Activated naive CD4-positive, alpha-beta T cell treated with anti-CD3 and anti-CD28 coated beads, Interleukin-2, amount 50 U/mL, for 72 hours (primary cell): ENCODE results near the gene MEIS1. TPM values are rescaled to one million over a fixed set of nuclear protein-coding genes. Genes with fewer than 3 reads are reported as not detected.

Experiments
- ATAC-seq, 2 donors: fragments of 150-1000 bp; cut with Tn5 transposase; 2 replicates each; pipeline ENCODE4 v1.10.0; 2021; ENCODE audit warnings: mild to moderate bottlenecking in 2 of 2, moderate library complexity in 2 of 2
- DNase-seq, 2 donors: peaks; one replicate each; pipeline ENCODE4 v3.0.0; 2021 to 2022; ENCODE audit warnings: low spot score in 2 of 2
- H3K27ac Mint-ChIP-seq, 2 donors: one replicate each; pipeline ENCODE4 v1.8.0; 2022; ENCODE audit warnings: mild to moderate bottlenecking in 2 of 2, mixed read lengths in 2 of 2
- H3K36me3 Mint-ChIP-seq, 2 donors: one replicate each; pipeline ENCODE4 v1.8.0; 2022; ENCODE audit warnings: mixed read lengths in 2 of 2
- H3K9me3 Mint-ChIP-seq, 2 donors: one replicate each; pipeline ENCODE4 v1.8.0; 2022; ENCODE audit warnings: mixed read lengths in 2 of 2
- total RNA-seq, 2 donors: library from RNA; stranded (reverse); gene quantifications; one replicate each; pipeline ENCODE4 v1.2.3, GENCODE V29; 2022

MEIS1 gene
- total RNA-seq, 2 donors from 2014 or later, result not detected

DNA sequence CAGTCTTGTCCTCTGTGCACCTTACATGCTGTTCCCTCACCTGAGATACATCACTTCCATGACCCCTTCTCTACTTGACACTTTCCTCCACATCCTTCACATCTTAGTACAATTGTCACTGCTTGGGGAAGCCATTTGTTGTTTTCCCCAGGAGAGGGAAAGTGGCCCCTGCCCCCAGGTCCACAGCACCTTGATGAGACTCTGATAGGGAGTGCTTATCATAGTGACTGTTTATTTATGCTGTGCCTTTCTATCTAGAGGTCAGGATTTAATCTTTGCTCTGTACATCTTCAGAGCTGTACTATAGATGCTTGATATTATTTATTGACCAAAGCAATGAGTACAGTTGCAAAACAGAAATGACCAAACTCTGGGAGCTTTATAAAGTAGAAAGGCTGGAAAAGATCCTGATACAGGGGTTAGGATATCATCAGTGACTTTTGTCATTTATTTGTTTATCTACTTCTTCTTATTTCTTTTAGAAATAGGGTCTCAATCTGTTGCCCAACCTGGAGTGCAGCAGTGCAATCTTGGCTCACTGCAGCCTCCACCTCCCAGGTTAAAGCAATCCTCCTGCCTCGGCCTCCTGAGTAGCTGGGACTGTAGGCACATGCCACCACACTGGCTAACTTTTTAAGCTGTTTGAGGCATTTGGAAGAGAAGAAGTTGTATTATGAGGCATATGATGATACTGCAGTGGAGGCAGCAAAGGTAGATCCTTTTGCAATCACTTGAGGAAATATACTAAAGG is 94.2 kb downstream of the MEIS1 start:
- H3K27ac Mint-ChIP-seq, result no peak overlapping the region
- peaks cover 5 to 13% of the 10 kb centered on the region in 2 donors for H3K9me3 Mint-ChIP-seq
- DNase-seq (no peak), ATAC-seq (no peak)
- no peaks in the 10 kb centered on the region for H3K36me3 Mint-ChIP-seq

DNA sequence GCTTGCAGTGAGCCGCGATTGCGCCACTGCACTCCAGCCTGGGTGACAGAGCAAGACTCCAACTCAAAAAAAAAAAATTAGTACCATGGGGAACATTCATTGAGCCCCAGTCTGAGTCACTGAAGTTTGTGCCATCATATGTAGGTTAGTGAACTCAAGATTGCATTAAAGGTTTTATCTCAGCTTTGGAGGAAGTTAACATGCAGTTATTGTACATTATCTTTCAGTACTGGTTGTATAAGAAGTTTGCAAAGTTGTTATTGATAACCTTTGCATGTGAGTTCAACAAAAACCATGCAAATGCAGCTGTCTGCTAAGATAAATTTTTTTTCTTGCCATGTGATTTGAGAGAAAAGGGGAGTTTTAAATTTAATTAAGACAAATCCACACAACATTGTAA is 95.7 kb downstream of the MEIS1 start:
- ATAC-seq, result no peak
- Mint-ChIP-seq H3K27ac (no peak overlapping the region), H3K9me3 (peaks cover 5 to 13% of the 10 kb centered on the region in 2 donors), H3K36me3 (no peaks in the 10 kb centered on the region)
- no peak for DNase-seq

DNA sequence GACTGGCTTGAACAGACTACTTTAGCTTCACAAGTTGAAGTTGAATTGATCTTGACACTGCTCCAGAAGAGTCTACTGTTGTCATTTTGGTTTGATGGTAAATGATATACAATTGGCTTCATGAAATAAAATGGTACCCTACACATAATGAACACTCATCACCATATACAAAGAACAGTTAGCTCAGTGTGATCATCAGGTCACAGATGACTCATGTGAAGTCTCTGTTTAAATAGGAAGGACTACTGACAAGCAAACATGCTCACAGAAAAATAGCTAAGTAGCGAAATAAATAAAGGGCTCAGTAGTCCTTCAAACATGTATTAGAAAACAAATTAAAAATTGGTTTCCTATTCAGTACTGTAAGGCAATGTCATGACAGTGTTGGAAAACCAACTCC is 96.2 kb downstream of the MEIS1 start:
- Mint-ChIP-seq H3K27ac (no peak overlapping the region), H3K36me3 (no peaks in the 10 kb centered on the region), H3K9me3 (peaks cover 5 to 13% of the 10 kb centered on the region in 2 donors)
- DNase-seq (no peak), ATAC-seq (no peak)

DNA sequence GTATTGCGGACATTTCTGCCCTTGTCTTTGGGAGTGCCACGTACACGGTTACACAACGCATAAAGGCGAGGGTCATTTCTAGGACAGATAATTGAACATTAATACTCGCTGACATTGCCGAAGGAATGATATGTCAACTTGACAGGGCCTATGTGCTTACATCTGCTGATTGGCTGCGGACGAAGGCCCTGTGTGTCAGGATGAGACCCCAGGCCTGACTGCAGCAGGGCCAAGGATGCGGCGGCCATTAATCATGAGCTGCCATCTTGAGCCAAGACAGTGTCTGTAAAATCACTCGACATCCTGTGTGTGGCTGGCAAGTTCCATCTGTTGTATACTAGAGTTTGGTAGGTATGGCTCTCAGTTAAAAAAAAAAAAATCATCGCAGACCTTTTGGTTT is 96.6 kb downstream of the MEIS1 start:
- Mint-ChIP-seq H3K9me3 (peaks cover 5 to 13% of the 10 kb centered on the region in 2 donors), H3K36me3 (no peaks in the 10 kb centered on the region), H3K27ac (no peak overlapping the region)
- DNase-seq (no peak), ATAC-seq (no peak)

DNA sequence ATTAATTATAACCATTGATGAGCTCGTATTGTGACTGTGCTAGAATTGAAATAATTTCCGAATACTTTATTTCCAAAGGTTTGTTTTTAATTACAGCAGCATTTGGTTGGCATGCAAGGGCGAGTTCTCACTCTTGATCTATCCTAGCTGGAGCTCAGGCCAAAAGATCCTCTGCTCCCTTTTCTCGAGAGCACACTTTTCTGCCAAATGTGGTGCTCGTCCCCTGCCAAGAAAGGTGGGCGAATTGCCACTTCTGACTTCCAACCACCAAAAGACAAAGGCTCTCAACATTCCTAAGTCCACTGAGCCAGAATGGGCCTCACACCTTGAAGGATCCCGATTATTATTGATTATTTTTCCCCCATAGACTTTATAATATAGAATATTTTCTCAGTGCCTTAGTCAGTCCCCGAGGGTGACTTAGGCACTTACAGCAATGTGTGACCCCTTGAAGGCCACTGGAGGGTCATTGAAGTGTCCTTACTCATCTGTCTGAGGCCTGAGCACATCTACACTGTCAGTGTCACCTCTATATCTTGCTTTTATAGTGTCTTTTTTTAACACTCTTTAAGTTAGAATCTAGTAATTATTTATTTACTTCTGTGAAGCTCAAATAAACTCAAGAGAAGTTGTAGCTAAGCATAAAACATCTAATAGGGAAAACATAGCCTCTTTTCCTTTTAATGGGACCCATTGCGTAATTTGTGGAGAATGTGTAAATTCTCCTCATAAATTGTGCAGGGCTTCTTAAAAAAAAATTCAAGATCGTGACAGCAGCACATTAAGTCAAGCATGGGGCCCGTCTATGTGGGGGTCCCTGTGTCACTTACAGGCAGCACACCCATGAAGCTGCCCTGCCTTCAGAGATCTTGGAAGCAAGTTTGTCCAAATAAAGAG is 98.3 kb downstream of the MEIS1 start:
- ATAC-seq (no peak), DNase-seq (no peak)
- no peaks in the 10 kb centered on the region for H3K36me3 Mint-ChIP-seq
- H3K9me3 Mint-ChIP-seq, result peaks cover 5 to 13% of the 10 kb centered on the region in 2 donors
- no peak overlapping the region for H3K27ac Mint-ChIP-seq

DNA sequence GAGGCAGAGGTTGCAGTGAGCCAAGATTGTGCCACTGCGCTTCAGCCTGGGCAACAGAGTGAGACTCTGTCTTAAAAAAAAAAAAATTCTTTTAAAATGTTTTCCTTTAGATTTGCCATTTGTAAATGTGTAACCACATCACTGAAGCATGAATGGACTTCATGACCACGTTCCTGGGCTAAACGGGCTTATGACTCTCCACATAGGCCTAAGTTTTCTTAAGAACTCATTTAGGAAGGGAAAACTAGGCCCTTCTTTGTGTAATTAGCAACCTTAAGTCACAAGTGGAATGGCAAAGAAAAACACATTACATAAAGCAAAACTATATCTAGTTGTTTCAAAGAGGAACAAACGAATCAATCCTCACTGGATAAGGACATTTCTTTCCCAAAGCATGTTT is 99.5 kb downstream of the MEIS1 start:
- peaks cover 5% of the 10 kb centered on the region in 2 donors for H3K9me3 Mint-ChIP-seq
- no peaks in the 10 kb centered on the region for H3K36me3 Mint-ChIP-seq
- H3K27ac Mint-ChIP-seq, result no peak overlapping the region
- DNase-seq (no peak), ATAC-seq (no peak)

DNA sequence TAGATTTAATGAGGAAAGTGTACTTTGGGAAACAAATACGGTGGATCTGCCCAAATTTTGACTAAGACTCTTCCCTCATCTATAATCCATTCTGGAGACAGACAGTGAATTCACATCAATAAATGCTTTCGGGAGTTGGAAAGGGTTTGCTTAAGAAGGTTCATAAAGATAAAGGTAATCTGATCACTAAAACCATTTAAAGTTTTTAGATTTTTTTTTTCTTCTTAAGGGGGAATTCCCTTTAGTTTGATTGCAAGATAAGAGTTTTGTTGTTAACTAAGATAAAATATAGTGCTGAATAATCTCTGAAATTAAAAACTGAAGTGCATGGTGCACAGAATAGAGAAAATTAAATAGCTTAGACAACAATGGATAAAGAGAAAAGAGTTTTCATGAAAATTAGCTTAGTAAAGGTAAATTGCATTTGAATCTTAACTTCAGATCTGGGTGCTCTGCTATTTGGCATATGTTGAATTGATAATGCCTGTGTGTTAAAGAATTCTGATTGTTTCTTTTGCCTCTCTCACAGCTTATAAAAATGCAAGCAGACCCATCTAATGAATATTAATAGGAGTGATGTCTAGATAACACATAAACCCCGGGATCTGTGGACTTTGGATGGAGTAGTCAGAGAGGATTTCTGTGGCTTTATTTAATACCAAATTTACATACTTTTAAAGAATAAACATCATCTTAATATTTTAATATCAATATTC is 100.8 kb downstream of the MEIS1 start:
- no peaks in the 10 kb centered on the region for H3K36me3 Mint-ChIP-seq
- H3K27ac Mint-ChIP-seq, result no peak overlapping the region
- no peaks in the 10 kb centered on the region for H3K9me3 Mint-ChIP-seq
- DNase-seq (no peak), ATAC-seq (no peak)

DNA sequence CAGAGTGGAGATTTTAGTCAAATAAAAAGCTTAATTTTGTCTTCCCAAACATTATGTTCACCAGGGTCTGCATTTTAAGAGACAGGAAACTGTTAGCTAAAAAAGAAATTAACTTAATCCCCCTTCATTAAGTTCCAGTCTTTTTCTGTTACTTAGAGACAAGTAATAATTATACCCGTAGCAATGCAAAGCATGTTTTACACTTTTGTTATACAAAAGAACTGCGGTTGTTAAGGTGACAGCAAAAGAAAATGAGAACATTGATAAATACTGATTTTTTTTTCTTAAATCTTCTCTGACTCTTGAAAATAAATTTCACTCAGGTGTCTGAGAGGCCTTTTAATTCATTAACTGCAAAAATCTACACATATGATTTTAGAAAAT is 101.4 kb downstream of the MEIS1 start:
- DNase-seq (no peak), ATAC-seq (no peak)
- Mint-ChIP-seq H3K9me3 (no peaks in the 10 kb centered on the region), H3K27ac (no peak overlapping the region), H3K36me3 (no peaks in the 10 kb centered on the region)

DNA sequence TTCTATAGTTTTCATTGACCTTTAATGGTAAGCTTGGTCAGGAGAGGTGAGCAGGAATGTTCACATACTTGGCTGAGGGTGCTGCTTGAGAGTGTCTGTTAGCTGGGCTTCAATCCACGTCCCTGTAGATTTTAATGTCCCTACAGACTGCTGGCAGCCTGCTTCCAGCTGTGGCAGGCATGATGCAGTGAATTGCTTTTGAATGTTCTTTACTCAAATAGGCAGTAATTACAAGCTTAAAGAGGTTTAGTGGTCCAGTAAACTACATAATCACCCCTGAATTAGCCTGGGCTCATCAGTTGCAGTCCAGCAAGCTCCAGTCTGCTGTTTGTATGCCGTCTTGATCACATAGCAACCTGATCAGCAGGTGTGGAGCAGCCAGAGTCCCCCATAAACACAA is 102.1 kb downstream of the MEIS1 start:
- H3K9me3 Mint-ChIP-seq, result no peaks in the 10 kb centered on the region
- H3K27ac Mint-ChIP-seq, result no peak overlapping the region
- H3K36me3 Mint-ChIP-seq, result no peaks in the 10 kb centered on the region
- ATAC-seq (no peak), DNase-seq (no peak)

DNA sequence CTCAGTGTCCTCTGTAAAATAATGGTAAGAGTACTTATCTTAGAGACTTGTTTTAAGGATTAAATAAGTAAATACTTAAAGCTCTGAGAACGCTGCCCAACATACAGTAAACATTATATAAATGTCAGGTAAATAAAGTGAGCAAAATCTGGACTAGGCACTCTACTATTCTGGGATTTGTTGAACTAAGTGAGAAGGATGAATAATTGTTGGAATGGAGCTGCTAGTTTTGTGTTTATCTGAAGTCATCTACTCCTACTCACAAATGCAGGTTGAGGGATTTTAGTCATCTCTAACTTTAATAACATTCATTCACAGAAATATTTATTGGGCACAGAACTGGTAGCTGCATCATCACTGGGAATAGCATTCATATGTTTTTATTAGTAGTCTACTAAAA is 103.4 kb downstream of the MEIS1 start:
- H3K9me3 Mint-ChIP-seq, result no peaks in the 10 kb centered on the region
- DNase-seq (no peak), ATAC-seq (no peak)
- no peaks in the 10 kb centered on the region for H3K36me3 Mint-ChIP-seq
- H3K27ac Mint-ChIP-seq, result no peak overlapping the region

DNA sequence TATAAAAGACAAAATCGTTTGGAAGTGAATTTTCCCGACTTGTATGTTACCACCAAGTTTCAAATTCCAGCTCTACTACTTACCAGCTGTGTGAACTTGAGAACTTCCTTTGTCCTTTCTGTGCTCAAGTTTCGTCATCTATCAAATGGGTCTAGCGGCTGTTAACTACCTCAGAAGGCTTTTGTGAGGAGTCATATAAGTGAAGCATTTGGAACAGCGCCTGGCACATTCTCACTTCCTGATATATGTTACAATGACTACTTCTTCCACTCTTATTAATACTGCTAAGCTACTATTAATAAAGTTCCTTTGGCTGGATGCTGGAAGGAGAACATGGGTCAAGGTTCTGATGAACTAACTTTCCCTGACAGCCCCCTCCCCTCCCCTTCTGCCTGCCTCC is 104.5 kb downstream of the MEIS1 start:
- no peaks in the 10 kb centered on the region for H3K9me3 Mint-ChIP-seq
- no peak for ATAC-seq

DNA sequence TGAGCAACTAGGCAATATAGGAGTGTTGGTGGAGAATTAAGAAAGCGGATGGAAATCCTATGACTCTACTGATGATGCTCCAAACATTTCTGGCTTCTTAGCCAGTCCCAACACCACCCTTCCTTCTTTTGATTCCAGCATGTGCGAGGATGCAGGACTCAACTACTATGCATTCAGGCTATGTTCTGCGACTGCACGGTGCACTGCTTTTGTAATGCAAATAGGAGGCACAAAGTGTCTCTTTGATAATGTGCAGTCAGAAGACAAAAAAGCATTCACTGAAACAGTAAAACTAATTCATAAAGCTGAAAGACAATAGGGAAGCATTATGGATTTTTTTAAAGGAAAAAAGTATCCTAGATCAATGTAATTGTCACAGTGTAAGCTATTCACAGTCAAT is 106.7 kb downstream of the MEIS1 start:
- H3K36me3 Mint-ChIP-seq, result no peaks in the 10 kb centered on the region
- no peaks in the 10 kb centered on the region for H3K9me3 Mint-ChIP-seq
- H3K27ac Mint-ChIP-seq, result no peak overlapping the region
- no peak for ATAC-seq
- DNase-seq, result no peak

More for the DNA sequence above, 104.5 kb downstream of the MEIS1 start:
- DNase-seq, result no peak
- Mint-ChIP-seq H3K27ac (no peak overlapping the region), H3K36me3 (no peaks in the 10 kb centered on the region)

DNA sequence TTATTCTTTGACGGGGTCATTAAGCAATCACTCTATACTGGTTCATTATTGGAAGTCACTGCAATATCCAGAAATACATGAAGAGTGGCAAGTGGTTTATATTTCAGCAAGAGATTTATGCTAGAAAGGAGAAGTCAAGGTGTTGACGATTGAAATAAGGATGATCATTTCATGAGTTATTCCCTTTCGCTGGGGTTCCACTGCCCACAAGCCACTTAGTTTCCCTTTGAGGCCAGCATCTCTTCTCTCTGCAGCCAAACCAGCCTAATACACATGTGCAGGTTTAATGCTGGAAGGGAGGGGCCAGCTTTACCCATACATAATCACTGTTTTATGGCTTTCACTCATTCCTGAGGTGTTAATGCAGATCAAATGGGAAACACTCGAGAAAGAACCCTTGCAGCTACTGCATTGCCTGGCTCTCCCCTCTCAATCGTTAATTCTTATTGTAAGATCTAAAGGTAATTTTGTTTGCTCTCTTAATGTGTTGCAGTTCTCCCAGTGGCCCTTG is 108.4 kb downstream of the MEIS1 start:
- ATAC-seq, result no peak
- DNase-seq, result no peak
- no peaks in the 10 kb centered on the region for H3K9me3 Mint-ChIP-seq
- no peaks in the 10 kb centered on the region for H3K36me3 Mint-ChIP-seq
- no peak overlapping the region for H3K27ac Mint-ChIP-seq

DNA sequence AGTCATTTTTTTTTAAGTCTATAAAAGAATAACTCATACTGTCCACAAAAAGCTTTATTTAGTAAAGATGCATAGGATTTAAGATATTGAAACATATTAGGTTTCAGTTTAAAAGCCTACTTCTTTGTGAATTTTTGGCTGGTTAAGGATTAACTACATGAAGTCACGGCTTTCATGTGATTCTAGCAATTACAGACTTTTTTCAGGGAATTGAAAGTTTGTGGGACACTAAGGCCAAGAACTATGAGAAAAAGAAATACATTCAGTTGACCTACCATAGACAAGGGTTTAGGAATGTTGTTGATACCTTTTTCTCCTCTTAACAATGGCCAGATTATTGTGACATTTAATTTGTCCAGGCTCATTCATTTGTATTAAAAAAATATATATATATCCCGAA is 109.3 kb downstream of the MEIS1 start:
- DNase-seq (no peak), ATAC-seq (no peak)
- H3K27ac Mint-ChIP-seq, result no peak overlapping the region
- H3K9me3 Mint-ChIP-seq, result no peaks in the 10 kb centered on the region
- H3K36me3 Mint-ChIP-seq, result no peaks in the 10 kb centered on the region

DNA sequence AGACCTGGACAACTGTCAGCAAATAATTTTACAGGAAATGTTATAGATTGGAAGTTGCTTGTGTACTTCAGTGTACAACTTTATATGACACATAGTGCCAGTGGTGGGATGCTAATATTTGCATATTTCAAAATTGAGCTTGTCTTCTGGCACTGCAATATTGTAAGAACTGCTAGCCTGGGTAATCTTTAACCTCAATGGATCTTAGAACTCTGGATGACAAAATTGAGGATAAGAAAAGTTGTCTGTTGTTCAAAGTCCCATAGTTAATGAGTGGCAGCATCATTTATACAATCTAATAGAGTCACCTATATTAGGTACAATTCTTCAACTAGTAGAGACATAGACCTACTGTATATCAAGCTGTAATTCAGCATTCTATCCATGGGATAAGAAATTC is 110.3 kb downstream of the MEIS1 start:
- H3K27ac Mint-ChIP-seq, result no peak overlapping the region

DNA sequence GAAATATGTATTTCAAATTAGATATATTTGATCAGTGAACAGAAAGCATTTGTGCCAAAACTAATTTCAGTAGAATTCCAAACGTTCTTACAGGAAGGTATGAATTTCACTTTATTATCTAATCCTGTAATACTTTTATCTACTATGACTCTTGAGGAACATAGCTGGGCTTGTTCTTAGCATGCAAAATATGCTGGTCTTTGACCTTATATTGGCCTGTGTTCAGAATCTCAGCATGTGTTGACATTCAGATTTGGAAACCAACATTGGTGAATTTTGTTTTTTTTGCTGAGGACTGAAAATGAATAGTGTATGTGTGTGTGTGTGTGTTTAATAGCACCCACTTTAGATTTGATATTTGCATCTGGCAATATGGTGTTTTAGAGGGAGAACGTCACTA is 112.2 kb downstream of the MEIS1 start:
- DNase-seq (no peak), ATAC-seq (no peak)
- H3K9me3 Mint-ChIP-seq, result no peaks in the 10 kb centered on the region
- H3K36me3 Mint-ChIP-seq, result no peaks in the 10 kb centered on the region
- no peak overlapping the region for H3K27ac Mint-ChIP-seq

More for the DNA sequence above, 110.3 kb downstream of the MEIS1 start:
- DNase-seq, result no peak
- Mint-ChIP-seq H3K9me3 (no peaks in the 10 kb centered on the region), H3K36me3 (no peaks in the 10 kb centered on the region)
- no peak for ATAC-seq

DNA sequence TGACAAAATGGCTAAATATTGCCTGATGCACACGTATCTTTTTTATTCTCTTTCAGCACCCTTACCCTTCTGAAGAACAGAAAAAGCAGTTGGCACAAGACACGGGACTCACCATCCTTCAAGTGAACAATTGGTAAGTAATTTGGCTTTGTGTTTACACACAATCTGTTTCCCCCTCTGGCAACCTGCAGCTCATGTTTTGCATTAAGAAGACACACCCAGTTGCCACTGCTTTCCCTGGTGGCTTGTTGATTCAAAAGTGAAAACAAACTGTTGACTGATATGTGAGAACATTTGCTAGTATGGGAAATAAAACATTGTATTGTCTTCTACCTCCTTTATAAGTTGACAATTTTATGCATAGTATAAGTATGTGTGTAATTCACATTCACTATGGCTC is 113.0 kb downstream of the MEIS1 start:
- ATAC-seq, result no peak
- Mint-ChIP-seq H3K9me3 (no peaks in the 10 kb centered on the region), H3K27ac (no peak overlapping the region), H3K36me3 (no peaks in the 10 kb centered on the region)
- DNase-seq, result no peak
